ENCODE measurements around the gene FBXO27.
"Not testable (repeated sequence)": the region's sequence is repeated elsewhere in the genome, so short reads cannot be mapped to it uniquely, and the experiment has no call there.

Gene FBXO27

DNA sequence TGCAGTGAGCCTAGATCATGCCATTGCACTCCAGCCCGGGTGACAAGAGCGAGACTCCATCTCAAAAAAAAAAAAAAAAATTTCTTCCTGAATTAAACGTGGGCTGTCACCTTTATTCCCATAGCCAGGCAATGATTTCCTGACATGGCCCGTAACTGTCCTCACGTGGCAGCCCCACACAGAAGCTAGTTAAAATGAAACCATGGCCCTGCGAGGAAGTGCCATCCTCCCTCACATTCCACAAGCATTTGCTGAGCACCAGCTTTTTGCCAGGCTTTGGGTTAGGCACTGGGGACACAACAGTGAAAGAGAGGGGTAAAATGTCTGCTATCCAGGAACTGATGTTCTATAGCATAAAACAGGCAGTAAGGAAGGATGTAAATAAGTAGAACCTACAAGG lies 13.2 kb upstream of the FBXO27 start:
- in situ Hi-C loops (cut with MboI; ENCODE audit: low sequenced_read_pairs), result no loop called here

DNA sequence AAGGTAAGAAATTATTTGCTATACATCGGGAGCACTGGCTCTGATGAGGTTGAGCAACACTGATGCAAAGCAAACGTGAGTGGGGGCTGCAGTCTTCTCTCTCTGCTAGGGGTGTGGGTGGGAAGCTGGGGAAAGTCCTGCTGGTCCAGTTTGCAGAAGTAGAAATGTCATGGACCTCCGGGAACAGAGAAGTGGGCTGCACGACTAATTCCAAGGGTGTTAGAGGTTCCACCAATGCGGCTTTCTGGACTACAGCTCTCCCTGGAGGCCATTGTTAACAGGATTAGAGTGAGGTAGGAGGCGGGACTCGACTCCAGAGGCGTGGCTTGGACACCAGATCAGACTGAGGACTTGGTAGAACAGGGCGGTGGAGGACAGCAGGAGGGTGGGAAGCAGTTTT lies 5.7 kb upstream of the FBXO27 start:
- in situ Hi-C loops (cut with MboI; ENCODE audit: low sequenced_read_pairs), result no loop called here

DNA sequence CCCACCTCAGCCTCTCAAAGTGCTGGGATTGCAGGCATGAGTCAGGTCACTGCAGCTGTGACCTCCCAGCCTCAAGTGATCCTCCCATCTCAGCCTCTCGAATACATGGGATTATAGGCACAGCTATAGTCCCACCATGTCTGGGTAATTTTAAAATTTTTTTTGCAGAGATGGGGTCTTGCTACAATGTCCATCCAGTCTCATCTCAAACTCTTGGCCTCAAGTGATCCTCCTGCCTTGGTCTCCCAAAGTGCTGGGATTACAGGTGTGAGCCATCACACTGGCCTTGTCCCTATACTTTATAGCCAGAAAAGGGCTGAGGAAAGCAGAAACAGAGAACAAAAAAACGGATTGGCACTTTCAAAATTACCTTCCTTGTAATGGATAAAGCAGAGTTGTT lies 4.8 kb upstream of the FBXO27 start:
- in situ Hi-C loops (cut with MboI; ENCODE audit: low sequenced_read_pairs), result no loop called here

DNA sequence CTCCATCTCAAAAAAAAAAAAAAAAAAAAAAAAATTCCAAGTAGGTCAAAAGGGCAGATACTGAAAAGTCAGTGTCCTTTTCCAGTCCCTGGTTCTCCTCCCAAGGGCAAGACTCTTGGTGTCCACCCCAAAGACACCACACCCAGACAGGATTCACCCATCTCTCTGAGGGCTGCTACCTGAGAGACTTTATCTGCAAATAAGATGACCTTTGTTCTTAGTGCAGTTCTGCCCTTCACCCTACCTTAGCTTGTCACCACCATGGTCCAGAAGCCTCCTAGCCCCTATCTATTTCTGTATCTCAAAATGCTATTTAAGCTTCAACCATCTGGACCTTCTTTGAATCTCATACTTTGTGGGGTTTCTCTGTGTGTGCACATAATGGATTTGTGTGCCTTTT lies 4.2 kb upstream of the FBXO27 start:
- in situ Hi-C loops (cut with MboI; ENCODE audit: low sequenced_read_pairs), result no loop called here

DNA sequence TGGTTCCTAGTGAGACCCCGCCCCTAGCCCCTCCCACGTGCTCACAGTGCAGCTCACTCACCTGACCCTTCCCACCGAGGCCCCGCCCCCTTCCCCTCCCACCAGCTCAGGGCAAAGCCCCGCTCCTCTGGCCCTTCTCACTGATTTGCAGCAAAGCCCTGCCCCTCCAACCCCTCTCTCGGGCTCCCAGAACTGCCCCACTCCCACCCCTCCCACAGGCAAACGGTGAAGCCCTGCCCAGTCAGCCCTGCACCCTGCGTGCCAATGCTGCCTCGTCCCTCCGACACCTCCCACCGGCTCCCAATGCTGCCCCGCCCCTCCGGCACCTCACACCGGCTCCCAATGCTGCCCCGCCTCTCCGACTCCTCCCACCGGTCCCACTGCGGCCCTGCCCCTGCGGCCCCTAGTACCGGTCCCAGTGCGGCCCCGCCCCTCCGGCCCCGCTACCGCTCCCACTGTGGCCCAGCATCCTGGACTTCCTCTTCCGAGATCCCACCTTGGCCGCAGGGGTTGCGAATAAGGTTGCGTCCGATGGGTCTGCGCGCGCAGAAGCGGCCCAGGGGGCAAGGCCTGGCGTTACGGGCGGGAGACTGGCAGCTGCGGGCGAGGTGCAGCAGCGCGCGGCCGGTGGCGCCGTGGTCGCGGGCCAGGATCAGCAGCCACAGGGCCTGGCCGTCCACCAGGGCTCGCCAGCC lies 834 bp downstream of the FBXO27 start:
- in situ Hi-C loops (cut with MboI; ENCODE audit: low sequenced_read_pairs), result no loop called here

DNA sequence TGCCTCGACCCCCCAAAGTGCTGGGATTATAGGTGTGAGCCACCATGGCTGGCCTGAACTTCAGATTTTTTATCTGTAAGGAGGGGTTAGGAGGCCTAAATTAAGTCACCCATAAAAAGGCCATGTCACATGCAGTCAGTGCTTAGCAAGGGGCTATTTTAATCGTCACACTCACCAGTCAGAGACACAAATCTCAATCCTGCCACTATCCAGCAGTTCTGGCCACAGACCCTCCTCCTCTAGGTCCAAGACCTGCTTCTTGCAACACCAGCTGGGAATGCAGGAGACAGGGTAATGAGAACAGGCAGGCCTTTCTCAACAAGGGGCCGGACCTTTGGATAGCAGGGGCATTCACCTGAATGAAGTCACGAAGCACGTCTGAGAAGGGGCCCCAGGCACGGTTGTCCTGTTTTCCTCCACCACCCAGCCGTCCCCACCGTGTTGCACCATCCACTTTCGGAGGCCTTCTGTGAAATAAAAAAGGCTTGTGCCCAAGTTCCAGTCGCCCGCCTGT lies 1.4 kb downstream of the FBXO27 start:
- in situ Hi-C loops (cut with MboI; ENCODE audit: low sequenced_read_pairs), result no loop called here

DNA sequence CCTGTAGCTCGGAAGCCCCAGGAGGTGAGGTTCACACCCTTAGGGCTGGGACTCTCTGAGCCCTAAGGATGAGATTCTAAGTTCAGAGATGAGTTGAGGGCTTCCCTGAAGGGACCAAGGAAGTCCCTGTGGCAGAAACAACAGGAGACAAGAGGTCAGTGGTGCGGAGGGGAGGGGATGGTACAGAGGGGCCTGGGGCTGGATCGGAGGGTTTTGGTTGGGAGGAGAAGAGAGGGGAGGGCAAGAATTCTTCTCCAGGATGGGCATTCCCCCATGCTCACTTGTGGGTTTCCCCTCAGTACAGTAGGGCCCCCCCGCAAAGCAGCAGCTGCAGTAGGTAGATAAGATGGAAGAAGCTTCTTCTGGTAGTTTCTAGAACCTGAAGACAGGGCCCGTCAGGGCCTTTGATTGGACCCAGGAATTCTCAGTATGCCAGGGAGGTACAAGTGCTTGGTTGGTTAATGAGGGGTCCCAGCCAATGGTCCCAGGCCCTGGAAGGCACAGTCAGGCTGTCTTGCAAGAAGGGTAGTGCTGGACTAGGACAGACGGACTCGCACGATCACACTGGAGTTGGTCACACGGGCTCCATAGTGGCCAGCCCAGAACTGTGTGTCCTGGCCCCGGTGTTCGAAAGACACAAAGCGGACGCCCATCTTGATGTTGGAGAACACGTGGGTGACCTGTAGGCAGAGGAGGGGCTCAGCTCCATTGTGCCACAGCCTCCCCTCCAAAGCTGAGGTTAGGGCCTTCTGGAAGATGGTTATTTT lies 7.3 kb downstream of the FBXO27 start:
- in situ Hi-C loops (cut with MboI; ENCODE audit: low sequenced_read_pairs), result no loop called here

DNA sequence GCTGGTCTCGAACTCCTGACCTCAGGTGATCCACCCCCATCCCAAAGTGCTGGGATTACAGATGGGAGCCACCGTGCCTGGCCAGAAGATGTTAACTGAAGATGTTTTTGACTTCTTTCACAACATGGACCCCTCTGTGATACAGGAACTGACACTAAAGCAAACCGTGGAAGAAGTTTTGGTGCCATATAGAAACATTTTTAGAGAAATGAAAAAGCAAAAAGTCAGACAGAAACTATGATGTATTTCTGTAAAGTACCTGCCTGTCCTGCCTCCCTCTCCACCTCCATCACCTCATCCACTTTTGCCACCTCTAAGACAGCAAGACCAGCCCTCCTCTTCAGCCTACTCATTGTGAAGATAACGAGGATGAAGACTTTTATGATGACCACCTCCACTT lies 11.3 kb downstream of the FBXO27 start:
- in situ Hi-C loops (cut with MboI; ENCODE audit: low sequenced_read_pairs), result no loop called here

DNA sequence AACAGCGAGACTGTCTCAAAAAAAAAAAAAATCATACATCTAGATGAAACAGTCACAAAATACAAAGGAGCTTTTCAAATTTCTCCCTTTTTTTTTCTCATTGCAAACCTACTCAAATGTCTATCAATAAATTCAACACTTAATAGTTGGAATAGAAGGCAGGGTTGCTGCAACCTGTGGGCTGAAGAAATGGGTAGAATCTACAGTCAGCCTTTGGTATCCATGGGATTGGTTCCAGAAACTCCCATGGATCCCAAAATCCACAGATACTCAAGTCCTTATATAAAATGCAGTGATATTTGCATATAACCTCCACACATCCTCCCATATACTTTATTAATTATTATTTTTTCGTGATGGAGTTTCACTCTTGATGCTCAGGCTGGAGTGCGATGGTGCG lies 14.7 kb downstream of the FBXO27 start:
- in situ Hi-C loops (cut with MboI; ENCODE audit: low sequenced_read_pairs), result no loop called here

DNA sequence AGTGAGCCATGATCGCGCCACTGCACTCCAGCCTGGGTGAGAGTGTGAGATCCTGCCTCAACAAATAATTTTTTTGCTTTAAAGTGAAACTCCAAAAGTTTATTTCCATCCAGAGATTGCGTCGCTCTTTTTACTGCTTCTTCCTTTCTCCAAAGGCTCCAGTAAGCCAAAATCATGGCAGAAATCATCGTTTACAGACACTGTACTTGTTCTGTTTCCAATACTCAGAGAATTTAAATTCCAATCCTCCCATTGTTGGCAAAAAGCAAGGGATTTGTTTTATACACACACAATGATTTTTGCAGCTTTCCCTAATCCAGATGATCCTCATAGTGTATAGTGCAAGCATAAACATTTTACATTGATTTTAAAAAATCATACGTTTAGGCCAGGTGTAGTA lies 15.3 kb downstream of the FBXO27 start:
- in situ Hi-C loops (cut with MboI; ENCODE audit: low sequenced_read_pairs), result no loop called here

DNA sequence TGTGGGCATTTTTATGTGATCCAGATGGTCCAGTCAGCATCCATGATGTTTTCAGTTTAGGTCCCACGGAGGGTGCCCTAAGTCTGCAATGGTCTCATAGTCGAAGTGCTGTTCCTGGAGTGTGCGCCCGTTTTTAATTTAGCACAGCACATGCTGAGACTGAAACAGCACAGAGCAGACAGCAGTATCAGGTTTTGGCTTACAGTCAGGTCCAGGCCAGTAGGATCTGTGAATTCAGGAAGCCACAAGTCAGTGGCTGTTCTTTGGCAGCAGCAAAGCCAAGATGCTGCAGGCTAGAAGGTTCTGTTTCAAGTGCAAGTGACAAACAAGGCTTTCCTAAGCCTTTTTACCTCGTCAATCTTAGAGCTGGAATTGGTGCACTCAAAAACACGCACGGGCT lies 18.3 kb downstream of the FBXO27 start:
- in situ Hi-C loops (cut with MboI; ENCODE audit: low sequenced_read_pairs), result no loop called here

DNA sequence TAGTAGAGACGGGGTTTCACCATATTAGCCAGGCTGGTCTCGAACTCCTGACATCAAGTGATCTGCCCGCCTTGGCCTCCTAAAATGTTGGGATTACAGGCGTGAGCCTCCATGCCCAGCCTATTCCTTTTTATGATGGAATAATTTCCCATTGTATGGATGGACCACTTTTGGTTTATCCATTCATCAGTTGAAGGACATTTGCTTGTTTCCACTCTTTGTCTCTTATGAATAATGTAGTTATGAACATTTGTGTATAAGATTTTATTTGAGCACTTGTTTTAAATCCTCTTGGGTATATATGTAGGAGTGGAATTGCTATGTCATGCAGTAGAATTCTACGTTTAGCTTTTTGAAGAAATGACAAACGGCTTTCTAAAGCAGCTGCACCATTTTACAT lies 23.3 kb downstream of the FBXO27 start:
- in situ Hi-C loops (cut with MboI; ENCODE audit: low sequenced_read_pairs), result no loop called here

DNA sequence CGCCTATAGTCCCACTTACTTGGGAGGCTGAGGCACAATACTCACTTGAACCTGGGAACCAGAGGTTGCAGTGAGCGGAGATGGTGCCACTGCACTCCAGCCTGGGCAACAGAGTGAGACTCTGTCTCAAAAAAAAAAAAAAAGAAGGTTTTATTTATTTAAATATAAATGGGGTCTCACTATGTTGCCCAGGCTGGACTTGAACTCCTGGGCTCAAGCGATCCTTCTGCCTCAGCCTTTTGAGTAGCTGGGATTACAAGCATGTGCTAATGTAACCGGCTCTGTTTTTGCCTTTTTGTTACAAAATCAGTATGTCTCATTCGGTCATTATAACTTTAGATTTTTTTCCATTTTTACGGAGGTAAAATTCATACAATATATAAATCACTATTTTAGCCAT lies 24.2 kb downstream of the FBXO27 start:
- in situ Hi-C loops (cut with MboI; ENCODE audit: low sequenced_read_pairs), result no loop called here

DNA sequence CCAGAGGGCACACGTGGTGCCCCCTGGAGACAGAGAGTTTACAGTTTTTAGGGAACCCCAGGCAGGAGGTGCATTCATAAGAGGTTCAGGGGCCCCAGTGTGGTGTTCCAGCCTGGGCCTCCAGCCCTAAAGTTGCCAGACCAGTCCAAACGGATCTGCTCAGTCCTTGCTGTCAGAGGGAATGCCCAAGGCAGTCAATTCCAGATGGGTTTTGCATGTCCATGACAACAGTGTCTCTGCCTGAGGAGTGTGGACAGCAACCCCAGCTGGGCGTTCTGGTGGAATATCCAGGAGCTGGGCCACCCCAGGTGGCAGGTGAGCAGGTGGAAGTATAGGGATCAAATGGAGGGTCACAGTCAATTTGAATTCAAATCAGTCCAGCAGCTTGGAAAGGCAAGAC lies 25.3 kb downstream of the FBXO27 start:
- in situ Hi-C loops (cut with MboI; ENCODE audit: low sequenced_read_pairs), result no loop called here

DNA sequence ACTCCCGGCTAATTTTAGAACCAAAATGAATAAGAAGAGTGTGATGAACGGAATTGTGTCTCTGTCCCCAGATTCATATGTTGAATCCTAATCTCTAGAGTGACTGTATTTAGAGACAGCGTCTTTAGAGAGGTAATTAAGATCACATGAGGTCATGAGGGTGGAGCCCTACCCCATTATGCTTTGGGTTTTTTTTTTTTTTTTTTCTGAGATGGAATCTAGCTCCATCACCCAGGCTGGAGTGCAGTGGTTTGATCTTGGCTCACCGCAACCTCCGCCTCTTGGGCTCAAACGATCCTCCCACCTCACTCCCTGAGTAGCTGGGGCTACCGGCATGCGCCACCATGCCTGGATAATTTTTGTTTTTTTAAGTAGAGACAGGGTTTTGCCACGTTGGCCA lies 27.9 kb downstream of the FBXO27 start:
- in situ Hi-C loops (cut with MboI; ENCODE audit: low sequenced_read_pairs), result no loop called here

DNA sequence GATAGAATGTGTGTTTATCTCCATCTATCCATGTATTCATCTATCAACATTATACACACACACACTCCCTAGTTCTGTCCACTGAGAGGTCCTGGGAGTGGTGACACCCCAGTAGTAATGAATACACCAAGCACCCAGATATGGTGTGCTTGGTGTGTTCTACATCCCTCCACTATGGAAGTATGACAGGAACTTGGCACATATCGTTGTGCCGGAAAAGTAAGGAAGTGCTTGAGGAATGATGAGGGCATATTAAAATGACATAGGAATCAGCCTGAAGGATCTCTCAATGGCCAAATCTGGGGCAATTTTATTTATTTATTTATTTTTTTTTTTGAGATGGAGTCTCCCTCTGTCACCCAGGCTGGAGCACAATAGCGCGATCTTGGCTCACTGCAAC lies 28.6 kb downstream of the FBXO27 start:
- in situ Hi-C loops (cut with MboI; ENCODE audit: low sequenced_read_pairs), result no loop called here

DNA sequence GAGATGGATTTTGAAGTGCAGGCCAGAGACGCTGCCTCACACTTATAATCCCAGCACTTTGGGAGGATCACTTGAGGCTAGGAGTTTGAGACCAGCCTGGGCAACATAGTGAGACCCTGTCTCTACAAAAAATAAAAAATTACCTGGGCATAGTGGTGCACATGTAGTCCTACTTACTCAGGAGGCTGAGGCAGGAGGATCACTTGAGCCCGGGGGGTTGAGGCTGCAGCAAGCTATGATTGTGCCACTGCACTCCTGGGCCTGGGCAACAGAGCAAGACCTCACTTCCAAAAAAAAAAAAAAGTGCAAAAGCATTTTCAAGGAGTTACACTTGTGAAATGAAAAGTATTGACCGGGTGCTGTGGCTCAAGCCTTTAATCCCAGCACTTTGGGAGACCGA lies 29.2 kb downstream of the FBXO27 start:
- in situ Hi-C loops (cut with MboI; ENCODE audit: low sequenced_read_pairs), result no loop called here

DNA sequence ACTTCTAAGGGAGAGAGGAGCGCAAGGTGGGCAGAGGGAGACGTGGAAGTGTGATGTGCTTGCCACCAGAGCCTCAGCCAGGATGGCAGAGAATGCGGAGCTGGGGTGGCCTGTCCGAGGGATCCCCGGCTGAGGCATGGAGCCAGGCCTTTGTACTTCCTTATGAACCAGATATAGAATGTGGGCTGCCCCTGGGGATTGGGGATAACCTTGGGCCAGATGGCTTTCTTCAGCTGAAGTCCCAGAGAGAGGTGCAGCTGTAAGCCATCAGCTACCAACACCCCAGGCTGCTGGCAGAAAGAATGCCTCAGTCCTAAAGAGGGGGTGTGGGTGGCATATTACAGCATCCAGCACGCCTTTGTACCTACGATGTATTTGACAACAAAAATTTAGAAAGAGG lies 31.3 kb downstream of the FBXO27 start:
- in situ Hi-C loops (cut with MboI; ENCODE audit: low sequenced_read_pairs), result no loop called here

DNA sequence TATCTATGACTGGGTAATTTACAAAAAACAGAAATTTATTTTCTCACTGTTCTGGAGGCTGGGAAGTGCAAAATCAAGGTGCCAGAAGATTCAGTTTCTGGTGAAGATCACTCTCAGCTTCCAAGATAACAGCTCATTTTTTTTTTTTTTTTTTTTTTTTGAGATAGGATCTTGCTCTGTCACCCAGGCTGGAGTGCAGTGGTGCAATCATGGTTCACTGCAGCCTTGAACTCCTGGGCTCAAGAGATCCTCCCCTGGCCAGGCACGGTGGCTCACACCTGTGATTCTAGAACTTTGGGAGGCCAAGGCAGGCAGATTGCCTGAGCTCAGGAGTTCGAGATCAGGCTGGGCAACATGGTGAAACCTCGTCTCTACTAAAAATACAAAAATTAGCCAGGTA lies 34.8 kb downstream of the FBXO27 start:
- in situ Hi-C loops (cut with MboI; ENCODE audit: low sequenced_read_pairs), result not testable (repeated sequence)

DNA sequence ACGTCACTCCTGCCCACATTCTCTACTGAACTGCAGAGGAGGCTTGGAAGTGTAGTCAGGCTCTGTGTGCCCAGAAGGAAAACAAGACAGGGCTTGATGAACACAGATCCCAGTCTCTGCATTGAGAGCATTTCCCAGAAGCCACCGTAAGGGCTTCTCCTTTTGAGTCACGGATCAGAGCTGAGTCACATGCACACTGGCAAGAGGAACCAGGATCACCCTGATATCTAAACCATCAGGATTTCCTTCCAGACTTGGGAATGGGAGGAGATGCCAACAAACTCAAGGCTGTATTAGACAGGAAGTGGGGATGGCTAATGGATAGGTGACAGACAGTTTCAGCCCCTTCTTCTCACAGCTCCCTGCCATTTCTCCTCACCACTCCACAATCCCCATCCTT lies 39.1 kb downstream of the FBXO27 start:
- in situ Hi-C loops (cut with MboI; ENCODE audit: low sequenced_read_pairs), result no loop called here

DNA sequence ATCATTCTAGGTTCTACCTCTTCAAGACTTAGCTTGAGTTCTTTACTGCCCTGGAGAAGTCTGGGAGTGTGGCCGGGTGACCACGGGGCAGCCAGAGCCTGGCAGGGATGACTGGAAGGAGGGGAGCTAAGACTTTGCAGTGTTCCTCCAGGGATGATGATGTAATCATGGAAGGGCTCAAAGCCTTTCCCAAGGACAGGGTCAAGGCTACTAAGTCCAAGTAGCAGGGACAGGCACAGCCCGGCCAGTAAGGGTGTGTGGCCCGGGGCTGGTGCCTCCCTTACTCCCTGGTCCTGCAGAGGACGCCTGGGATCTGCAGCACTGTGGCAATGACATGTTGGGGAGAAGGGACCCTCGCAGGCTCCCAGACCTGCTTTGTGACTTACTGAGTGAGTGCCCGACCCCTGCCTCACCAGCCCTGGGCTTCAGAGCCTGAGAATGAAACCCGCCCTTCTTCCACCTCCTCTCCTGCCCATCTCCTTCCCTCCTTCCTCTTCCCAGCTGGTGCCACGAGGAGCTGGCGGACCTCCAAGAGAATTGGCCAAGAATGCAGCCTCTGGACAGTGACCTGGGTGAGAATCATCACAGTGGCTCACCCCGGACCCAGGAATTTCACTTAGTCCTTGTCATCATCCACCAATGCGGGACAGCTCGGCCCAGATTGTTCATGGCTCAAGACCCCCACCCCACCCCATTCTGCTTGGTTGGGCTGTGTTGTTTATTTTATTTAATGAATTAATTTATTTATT lies 41.2 kb downstream of the FBXO27 start:
- in situ Hi-C loops (cut with MboI; ENCODE audit: low sequenced_read_pairs), result no loop called here

DNA sequence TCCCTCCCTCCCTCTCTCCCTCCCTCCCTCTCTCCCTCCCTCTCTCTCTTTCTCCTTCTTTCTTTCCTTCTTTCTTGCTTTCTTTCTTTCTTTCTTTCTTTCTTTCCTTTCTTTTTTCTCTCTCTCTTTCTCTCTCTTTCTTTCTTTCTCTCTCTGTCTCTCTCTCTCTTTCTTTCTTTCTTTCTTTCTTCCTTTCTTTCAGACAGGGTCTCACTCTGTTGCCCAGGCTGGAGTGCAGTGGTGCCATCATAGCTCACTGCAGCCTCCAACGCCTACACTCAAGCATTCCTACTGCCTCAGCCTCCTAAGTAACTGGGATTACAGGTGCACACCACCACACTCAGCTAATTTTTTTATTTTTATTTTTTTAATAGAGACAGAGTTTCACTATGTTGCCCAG lies 42.7 kb downstream of the FBXO27 start:
- in situ Hi-C loops (cut with MboI; ENCODE audit: low sequenced_read_pairs), result not testable (repeated sequence)

Data from HL-60/S4 treated with phorbol 12-myristate 13-acetate at 8.2 ng/mL for 4 days and 3 days (cell line).